ENCODE results near the gene OR13J1. TPM values are rescaled to one million over a fixed set of nuclear protein-coding genes. Genes with fewer than 3 reads are reported as not detected.
A peak's percentile ranks its signal among the peaks of the same experiment; 100 is the strongest.

OR13J1 gene
- total and polyA plus RNA-seq, 11 donors: not detected

DNA sequence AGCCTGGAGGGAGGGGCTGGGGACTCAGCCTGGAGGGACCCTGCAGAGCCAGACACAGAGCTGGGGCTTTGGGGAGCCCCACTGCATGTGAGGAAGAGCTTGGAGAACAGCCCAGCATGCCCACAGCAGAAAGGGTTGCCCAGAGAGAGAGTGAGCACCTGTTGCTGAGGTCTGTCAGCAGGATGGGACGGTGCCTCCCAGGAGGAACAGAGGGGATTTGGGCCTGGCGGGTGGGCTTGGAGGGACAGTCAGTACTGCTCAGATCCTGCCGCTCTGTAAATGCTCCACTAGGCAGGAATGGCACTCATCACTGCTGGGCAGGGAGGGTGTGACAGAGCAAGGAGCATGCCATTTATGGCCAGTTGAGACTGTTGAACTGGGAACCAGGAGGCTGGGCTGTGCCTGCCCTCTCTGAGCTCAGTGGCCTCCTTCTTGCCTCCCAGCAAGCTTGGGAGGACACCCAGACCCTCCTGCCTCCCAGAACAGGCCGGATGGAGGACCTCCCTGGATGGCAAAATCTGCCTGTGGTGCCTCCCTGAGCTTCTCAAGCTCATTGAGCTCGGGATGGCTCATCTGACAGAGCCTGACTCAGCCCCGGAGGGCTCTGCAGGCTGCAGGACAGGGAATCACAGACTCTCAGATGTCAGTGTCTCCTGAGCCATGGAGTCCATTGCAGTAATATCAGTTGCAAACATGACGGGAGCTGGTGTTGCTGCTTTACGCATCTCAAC lies 35.0 kb upstream of the OR13J1 start:
- Histone ChIP-seq H3K9me3 (no peaks in the 10 kb centered on the region), H3K36me3 (no peaks in the 10 kb centered on the region), H3K4me3 (peak overlapping the region in 2 of 12 donors; percentile 42 to 56), H3K27me3 (no peaks in the 10 kb centered on the region), H3K27ac (peak overlapping the region; percentile 87 to 98 (median 95)), H3K4me1 (peaks cover 21 to 76% (median 68%) of the 10 kb centered on the region in 12 donors)
- intact Hi-C loops (cut with DNase I): loop anchor here in 3 of 10 donors (1.0 to 5.0 kb wide), 3 partner anchors 41 to 117 kb away; no protein-coding TSS in a partner anchor
- peak in 1 of 5 donors; percentile 36 for DNase-seq
- ATAC-seq: no peak
- WGBS, 4 donors: 61 to 79% (median 69%) methylated on average over 4 to 8 of the region's 8 CpGs
- no peak for TF ChIP-seq POLR2A (IDR thresholded peaks at IDR 0.05)
- no peak for TF ChIP-seq CTCF (IDR thresholded peaks at IDR 0.05)

GRCh38 chr9:35904338-35904737 lies 34.1 kb upstream of the OR13J1 start:
- TF ChIP-seq POLR2A (IDR thresholded peaks at IDR 0.05) (no peak), CTCF (IDR thresholded peaks at IDR 0.05) (no peak)
- no peak for ATAC-seq
- no peak for DNase-seq
- intact Hi-C loops (cut with DNase I): loop anchor here in 7 of 10 donors (5.0 kb wide), 3 partner anchors 43 to 118 kb away; no protein-coding TSS in a partner anchor
- Histone ChIP-seq H3K4me1 (peaks cover 21 to 67% (median 61%) of the 10 kb centered on the region in 12 donors), H3K36me3 (no peaks in the 10 kb centered on the region), H3K27ac (peak overlapping the region; percentile 87 to 98 (median 95)), H3K27me3 (no peaks in the 10 kb centered on the region), H3K9me3 (no peaks in the 10 kb centered on the region), H3K4me3 (no peak overlapping the region)
- 30 to 60% (median 57%) methylated on average over 6 to 8 of the region's 8 CpGs for WGBS, 4 donors

- H3K36me3 ChIP-seq: no peaks in the 10 kb centered on the region
- no peaks in the 10 kb centered on the region for H3K27me3 ChIP-seq
- ATAC-seq (no peak), DNase-seq (peak in 2 of 5 donors; percentile 37 to 44)
- no peak overlapping the region for H3K4me3 ChIP-seq
- peak overlapping the region in 1 of 12 donors; percentile 95 for H3K27ac ChIP-seq
- 31 to 35% (median 32%) methylated on average over 3 of the region's 3 CpGs for WGBS, 4 donors
- no peaks in the 10 kb centered on the region for H3K9me3 ChIP-seq
- intact Hi-C loops (cut with DNase I): loop anchor here (1.0 to 5.0 kb wide), 6 partner anchors 42 to 120 kb away; no protein-coding TSS in a partner anchor
- TF ChIP-seq POLR2A (IDR thresholded peaks at IDR 0.05) (no peak), CTCF (IDR thresholded peaks at IDR 0.05) (peak; percentile 62 to 86 (median 78))
- peaks cover 16 to 54% (median 48%) of the 10 kb centered on the region in 12 donors for H3K4me1 ChIP-seq
Measured at GRCh38 chr9:35903049-35903448, 32.8 kb upstream of the OR13J1 start.

- Histone ChIP-seq H3K9me3 (no peaks in the 10 kb centered on the region), H3K4me1 (peaks cover under 1 to 14% (median 10%) of the 10 kb centered on the region in 12 donors), H3K36me3 (no peaks in the 10 kb centered on the region), H3K4me3 (no peak overlapping the region), H3K27me3 (no peaks in the 10 kb centered on the region), H3K27ac (no peak overlapping the region)
- intact Hi-C loops (cut with DNase I): no loop called here
- DNase-seq (no peak), ATAC-seq (no peak)
- TF ChIP-seq POLR2A (IDR thresholded peaks at IDR 0.05): no peak
- no peak for TF ChIP-seq CTCF (IDR thresholded peaks at IDR 0.05)
- WGBS, 4 donors: 82 to 95% (median 90%) methylated on average over 2 of the region's 2 CpGs
Measured at GRCh38 chr9:35899021-35899420, 28.8 kb upstream of the OR13J1 start.

Data from heart left ventricle (tissue), 16 donors.